ENCODE data around the gene REEP3.

REEP3 gene

GRCh38 chr10:63501954-63502353 is 19.2 kb upstream of the REEP3 start:
- Histone ChIP-seq H3K4me1 (peaks cover 0 to 50% (median 24%) of the 10 kb centered on the region in 4 donors), H3K4me3 (no peak overlapping the region), H3K36me3 (no peaks in the 10 kb centered on the region), H3K9me3 (no peaks in the 10 kb centered on the region), H3K27me3 (no peaks in the 10 kb centered on the region), H3K27ac (no peak overlapping the region)
- TF ChIP-seq CTCF (IDR thresholded peaks at IDR 0.05), result no peak
- no peak for DNase-seq
- intact Hi-C loops (cut with DNase I; ENCODE audit: low total_unique reads), result no loop called here

GRCh38 chr10:63502832-63503231 is 18.4 kb upstream of the REEP3 start:
- no peak overlapping the region for H3K4me3 ChIP-seq
- intact Hi-C loops (cut with DNase I; ENCODE audit: low total_unique reads), result no loop called here
- no peak for TF ChIP-seq CTCF (IDR thresholded peaks at IDR 0.05)
- H3K27ac ChIP-seq, result no peak overlapping the region
- no peaks in the 10 kb centered on the region for H3K36me3 ChIP-seq
- no peaks in the 10 kb centered on the region for H3K27me3 ChIP-seq
- DNase-seq, result no peak
- no peaks in the 10 kb centered on the region for H3K9me3 ChIP-seq
- H3K4me1 ChIP-seq, result peaks cover 0 to 49% (median 24%) of the 10 kb centered on the region in 4 donors

GRCh38 chr10:63503395-63503794 is 17.8 kb upstream of the REEP3 start:
- H3K27ac ChIP-seq, result peak overlapping the region in 1 of 2 donors; percentile 25
- H3K9me3 ChIP-seq, result no peaks in the 10 kb centered on the region
- H3K4me3 ChIP-seq, result no peak overlapping the region
- H3K36me3 ChIP-seq, result no peaks in the 10 kb centered on the region
- peaks cover 0 to 43% (median 24%) of the 10 kb centered on the region in 4 donors for H3K4me1 ChIP-seq
- TF ChIP-seq CTCF (IDR thresholded peaks at IDR 0.05), result no peak
- no peak for DNase-seq
- H3K27me3 ChIP-seq, result no peaks in the 10 kb centered on the region
- intact Hi-C loops (cut with DNase I; ENCODE audit: low total_unique reads), result no loop called here

- H3K27me3 ChIP-seq, result no peaks in the 10 kb centered on the region
- H3K9me3 ChIP-seq, result no peaks in the 10 kb centered on the region
- intact Hi-C loops (cut with DNase I; ENCODE audit: low total_unique reads), result no loop called here
- TF ChIP-seq CTCF (IDR thresholded peaks at IDR 0.05), result no peak
- H3K27ac ChIP-seq, result no peak overlapping the region
- H3K36me3 ChIP-seq, result no peaks in the 10 kb centered on the region
- no peak for DNase-seq
- H3K4me3 ChIP-seq, result no peak overlapping the region
- peaks cover 0 to 39% (median 24%) of the 10 kb centered on the region in 4 donors for H3K4me1 ChIP-seq
Measured at GRCh38 chr10:63504145-63504881, 16.9 kb upstream of the REEP3 start.

GRCh38 chr10:63505562-63505961 is 15.6 kb upstream of the REEP3 start:
- no peak for TF ChIP-seq CTCF (IDR thresholded peaks at IDR 0.05)
- intact Hi-C loops (cut with DNase I; ENCODE audit: low total_unique reads), result no loop called here
- no peak for DNase-seq
- Histone ChIP-seq H3K4me3 (no peak overlapping the region), H3K27ac (peak overlapping the region in 1 of 2 donors; percentile 38), H3K4me1 (peaks cover 0 to 39% (median 24%) of the 10 kb centered on the region in 4 donors), H3K27me3 (no peaks in the 10 kb centered on the region), H3K9me3 (no peaks in the 10 kb centered on the region), H3K36me3 (no peaks in the 10 kb centered on the region)
